Measurements from ENCODE around the gene SEC22A.

Gene SEC22A

DNA sequence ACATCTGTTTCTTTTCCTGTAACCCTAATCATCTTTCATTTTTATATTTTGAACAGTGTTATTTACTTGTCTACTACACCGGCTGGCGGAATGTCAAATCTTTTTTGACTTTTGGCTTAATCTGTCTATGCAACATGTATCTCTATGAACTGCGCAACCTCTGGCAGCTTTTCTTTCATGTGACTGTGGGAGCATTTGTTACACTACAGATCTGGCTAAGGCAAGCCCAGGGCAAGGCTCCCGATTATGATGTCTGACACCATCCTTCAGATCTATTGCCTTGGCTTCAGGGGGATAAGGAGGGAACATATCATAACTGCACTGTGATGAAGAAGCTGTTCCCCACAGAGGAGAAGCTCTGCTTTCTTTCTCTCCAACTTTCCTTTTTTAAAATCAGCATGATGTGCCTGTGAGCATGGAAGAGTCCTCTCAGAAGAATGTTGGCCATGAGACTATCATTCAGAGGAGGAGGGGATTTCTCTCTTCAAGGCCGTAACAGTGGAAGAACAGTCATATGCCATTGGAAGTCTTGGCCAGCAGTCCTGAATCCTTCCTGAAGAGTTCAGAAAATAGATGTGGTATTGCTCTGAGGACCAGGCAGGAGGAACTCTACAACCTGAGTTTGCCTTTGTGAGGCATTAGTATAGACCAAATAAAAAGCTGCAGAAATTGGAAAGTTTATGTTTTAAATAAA, 69.9 kb downstream of the SEC22A start:
- DNase-seq (ENCODE audit: low read depth), result peak; percentile 14
- TF ChIP-seq, protein P1, sequence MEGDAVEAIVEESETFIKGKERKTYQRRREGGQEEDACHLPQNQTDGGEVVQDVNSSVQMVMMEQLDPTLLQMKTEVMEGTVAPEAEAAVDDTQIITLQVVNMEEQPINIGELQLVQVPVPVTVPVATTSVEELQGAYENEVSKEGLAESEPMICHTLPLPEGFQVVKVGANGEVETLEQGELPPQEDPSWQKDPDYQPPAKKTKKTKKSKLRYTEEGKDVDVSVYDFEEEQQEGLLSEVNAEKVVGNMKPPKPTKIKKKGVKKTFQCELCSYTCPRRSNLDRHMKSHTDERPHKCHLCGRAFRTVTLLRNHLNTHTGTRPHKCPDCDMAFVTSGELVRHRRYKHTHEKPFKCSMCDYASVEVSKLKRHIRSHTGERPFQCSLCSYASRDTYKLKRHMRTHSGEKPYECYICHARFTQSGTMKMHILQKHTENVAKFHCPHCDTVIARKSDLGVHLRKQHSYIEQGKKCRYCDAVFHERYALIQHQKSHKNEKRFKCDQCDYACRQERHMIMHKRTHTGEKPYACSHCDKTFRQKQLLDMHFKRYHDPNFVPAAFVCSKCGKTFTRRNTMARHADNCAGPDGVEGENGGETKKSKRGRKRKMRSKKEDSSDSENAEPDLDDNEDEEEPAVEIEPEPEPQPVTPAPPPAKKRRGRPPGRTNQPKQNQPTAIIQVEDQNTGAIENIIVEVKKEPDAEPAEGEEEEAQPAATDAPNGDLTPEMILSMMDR (conservative IDR thresholded peaks at IDR 0.05; ENCODE audit: control insufficient read depth, insufficient read depth, low read depth, low read length), result no peak
- H3K4me3 ChIP-seq (ENCODE audit: control insufficient read depth, low read depth, low read length), result no peak overlapping the region

DNA sequence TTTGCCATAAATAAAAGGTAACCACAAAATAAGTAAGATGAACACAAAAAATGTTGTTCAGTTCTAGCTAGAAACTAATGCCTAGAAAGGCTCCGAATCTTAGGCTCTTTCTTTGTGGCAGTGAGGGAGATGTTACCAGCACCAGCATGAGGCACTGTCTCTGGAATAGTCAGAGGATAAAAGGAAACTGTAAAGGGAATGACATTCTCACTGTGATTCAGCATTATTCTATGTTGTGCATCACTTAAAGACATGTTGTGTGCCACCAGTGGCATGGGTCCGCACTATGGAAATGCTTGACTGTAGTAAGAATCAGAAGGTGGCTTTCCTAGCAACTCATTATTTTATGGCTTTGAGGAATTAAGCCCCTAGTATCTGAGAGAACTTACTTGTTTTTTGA, 70.8 kb downstream of the SEC22A start:
- H3K4me3 ChIP-seq (ENCODE audit: control insufficient read depth, low read depth, low read length), result no peak overlapping the region
- TF ChIP-seq, protein P1 (conservative IDR thresholded peaks at IDR 0.05; ENCODE audit: control insufficient read depth, insufficient read depth, low read depth, low read length), result no peak
- DNase-seq (ENCODE audit: low read depth), result peak; percentile 46

DNA sequence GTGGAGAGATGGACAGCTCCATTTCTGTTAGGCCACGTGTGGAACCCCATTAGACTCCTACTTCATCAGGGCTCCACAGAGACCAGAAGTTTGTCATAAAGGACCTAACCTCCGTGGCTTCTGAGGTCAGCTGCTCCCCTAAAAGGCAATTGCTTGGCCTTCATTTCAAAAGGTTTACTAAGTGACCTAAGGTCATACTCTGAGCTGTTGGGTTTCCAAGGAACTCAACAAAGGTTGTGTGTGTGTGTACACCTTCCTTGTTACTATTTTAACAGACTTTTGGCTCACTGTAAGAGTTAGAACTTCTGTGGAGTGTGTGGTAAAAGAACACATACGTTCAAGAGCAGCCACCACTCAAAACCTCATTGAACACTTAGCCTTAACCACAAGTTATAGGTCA, 73.9 kb downstream of the SEC22A start:
- DNase-seq (ENCODE audit: low read depth), result no peak
- TF ChIP-seq, protein P1 (conservative IDR thresholded peaks at IDR 0.05; ENCODE audit: control insufficient read depth, insufficient read depth, low read depth, low read length), result no peak
- no peak overlapping the region for H3K4me3 ChIP-seq (ENCODE audit: control insufficient read depth, low read depth, low read length)

DNA sequence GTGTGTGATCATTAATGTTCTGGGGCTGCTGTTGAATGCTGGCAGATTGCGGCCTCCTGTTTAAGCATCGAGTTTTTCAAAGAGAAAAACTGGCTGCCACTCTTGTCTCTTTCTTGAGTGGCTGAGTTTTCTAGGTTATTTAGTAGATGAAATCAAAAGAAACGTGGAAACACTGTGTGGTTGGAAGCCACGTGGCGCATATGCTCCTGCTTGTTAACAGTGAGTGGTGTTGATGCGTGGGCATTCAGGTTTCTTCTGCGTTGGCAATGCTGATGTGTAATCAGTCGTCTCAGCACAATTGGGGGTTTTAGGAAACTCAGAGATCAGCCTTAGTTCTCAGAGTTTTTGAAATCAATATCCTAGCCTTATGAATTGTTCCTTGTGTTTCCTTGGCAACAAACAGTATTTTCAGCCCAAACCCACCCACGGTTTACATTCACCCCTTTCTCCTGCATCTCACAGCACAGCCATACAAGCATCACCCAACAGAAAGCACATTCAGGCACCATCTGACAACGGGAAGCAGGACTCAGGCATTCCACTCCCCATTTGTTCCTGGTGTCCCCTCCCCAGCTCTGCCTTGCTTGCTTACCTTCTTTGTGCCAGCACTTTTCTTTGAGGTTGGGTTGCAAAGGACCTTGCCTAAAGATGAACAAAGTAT, 74.7 kb downstream of the SEC22A start:
- TF ChIP-seq, protein P1 (conservative IDR thresholded peaks at IDR 0.05; ENCODE audit: control insufficient read depth, insufficient read depth, low read depth, low read length), result no peak
- no peak for DNase-seq (ENCODE audit: low read depth)
- H3K4me3 ChIP-seq (ENCODE audit: control insufficient read depth, low read depth, low read length), result no peak overlapping the region

DNA sequence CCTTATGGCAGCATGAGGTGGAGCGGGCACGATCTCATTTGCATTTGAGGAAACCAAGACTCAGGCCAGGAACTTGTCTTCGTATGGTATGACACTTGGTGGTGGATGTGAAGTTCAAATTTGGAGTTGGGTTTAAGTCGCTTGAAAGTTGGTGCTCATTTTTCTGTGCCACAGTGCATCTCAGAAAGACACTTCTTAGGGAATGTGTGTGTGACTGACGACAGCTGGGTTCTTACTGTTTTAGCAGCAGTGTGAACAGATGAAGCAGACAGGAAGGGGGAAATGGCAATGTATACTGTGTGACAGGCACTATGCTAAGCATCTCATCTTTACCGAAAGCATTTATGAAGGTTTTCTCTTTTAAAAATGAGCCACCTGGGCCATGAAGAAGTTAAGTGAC, 75.4 kb downstream of the SEC22A start:
- H3K4me3 ChIP-seq (ENCODE audit: control insufficient read depth, low read depth, low read length), result no peak overlapping the region
- DNase-seq (ENCODE audit: low read depth), result no peak
- TF ChIP-seq, protein P1 (conservative IDR thresholded peaks at IDR 0.05; ENCODE audit: control insufficient read depth, insufficient read depth, low read depth, low read length), result no peak

DNA sequence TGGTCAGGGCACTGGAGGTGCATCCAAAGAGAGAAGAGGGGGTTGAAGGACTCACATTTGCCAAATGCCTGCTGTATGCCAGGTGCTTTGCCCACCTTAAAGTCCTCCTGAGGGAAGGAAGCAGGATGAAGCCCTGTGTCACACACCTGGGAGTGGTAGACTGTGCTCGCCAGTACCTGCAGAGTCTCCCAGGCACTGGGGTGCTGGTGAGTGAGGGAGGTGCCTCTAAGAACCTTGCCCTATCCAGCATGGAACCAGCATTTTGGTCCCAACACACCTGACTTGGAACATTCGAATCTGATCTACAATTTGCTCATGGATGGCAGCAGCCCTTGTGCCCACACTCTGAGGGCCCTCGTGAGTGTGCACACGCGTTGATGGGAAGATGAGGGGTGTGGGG, 76.7 kb downstream of the SEC22A start:
- H3K4me3 ChIP-seq (ENCODE audit: control insufficient read depth, low read depth, low read length), result no peak overlapping the region
- TF ChIP-seq, protein P1 (conservative IDR thresholded peaks at IDR 0.05; ENCODE audit: control insufficient read depth, insufficient read depth, low read depth, low read length), result no peak
- DNase-seq (ENCODE audit: low read depth), result no peak
